ENCODE measurements around the gene OR2D3. TPM values are rescaled to one million over a fixed set of nuclear protein-coding genes. Genes with fewer than 3 reads are reported as not detected.
"Not testable (repeated sequence)": the region's sequence is repeated elsewhere in the genome, so short reads cannot be mapped to it uniquely, and the experiment has no call there.

OR2D3 gene
- not detected for total RNA-seq

DNA sequence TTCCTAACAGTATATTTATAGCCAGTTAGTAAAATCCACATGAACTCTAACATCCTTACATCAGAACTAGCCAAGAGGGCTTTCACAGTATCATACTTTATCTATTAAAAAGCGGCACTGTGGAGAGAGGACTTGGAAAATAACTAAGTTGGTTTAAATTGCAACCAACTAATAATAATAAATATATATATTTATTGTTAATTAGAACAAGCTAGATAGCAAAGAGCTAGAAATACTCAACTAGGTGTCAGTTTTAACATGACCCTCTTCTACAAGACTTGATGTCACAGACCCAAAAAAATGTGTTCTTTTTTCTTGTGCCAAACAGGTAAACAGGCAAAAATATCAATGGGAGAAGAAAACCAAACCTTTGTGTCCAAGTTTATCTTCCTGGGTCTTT, at the start of gene OR2D3:
Gene OR2D3, plus strand, starts transcription at position 301 of the 400 bp plus-strand sequence. Its CDS starts 0 bp downstream, at position 301.
- intact Hi-C loops (cut with micrococcal nuclease), result loop anchor here (10.0 kb wide), 1 partner anchor 106 kb away; no protein-coding TSS in a partner anchor
- CTCF ChIA-PET, result interaction anchor here (1.1 kb wide), 1 partner anchor 108 kb away, joined by 3 read pairs; no protein-coding TSS in a partner anchor
- peaks cover 15% of the 10 kb centered on the region for H3K27me3 Mint-ChIP-seq (ENCODE audit: low read depth)
- no peak within 1 kb of the TSS for H3K27ac Mint-ChIP-seq
- no peak within 1 kb of the TSS for H3K4me3 Mint-ChIP-seq
- peaks cover 2% of the 10 kb centered on the region for H3K4me1 Mint-ChIP-seq (ENCODE audit: low read depth)
- no peak for DNase-seq
- H3K36me3 Mint-ChIP-seq (ENCODE audit: low read depth), result no peaks in the 10 kb centered on the region
- H3K9me3 Mint-ChIP-seq, result peaks cover 2% of the 10 kb centered on the region

DNA sequence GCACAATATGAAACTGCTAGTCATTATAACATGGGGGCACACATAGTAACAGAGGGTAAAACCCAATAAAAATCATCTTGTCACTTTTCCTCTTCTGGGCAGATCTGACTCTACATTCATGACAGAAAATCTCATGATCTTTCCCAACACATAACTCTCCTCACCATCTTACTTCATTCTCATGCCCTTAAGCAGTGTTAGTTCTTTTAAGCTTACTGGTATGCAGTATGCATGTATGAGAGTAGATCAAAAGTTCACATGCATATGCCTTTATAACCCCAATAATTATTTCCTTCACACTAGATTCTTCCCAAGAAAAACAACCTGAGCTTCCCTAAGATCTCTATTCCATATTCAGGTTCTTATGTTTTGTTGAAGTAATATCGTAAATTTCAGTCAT, 49.5 kb upstream of the OR2D3 start:
- CTCF ChIA-PET, result interaction anchor here (0.6 kb wide), 1 partner anchor 10 kb away, joined by 3 read pairs; no protein-coding TSS in a partner anchor
- H3K4me1 Mint-ChIP-seq (ENCODE audit: low read depth), result no peaks in the 10 kb centered on the region
- H3K36me3 Mint-ChIP-seq (ENCODE audit: low read depth), result no peaks in the 10 kb centered on the region
- DNase-seq, result no peak
- no peak overlapping the region for H3K4me3 Mint-ChIP-seq
- no peaks in the 10 kb centered on the region for H3K9me3 Mint-ChIP-seq
- peaks cover 10% of the 10 kb centered on the region for H3K27me3 Mint-ChIP-seq (ENCODE audit: low read depth)
- no peak overlapping the region for H3K27ac Mint-ChIP-seq
- intact Hi-C loops (cut with micrococcal nuclease), result no loop called here

GRCh38 chr11:6875761-6876160, 45.0 kb upstream of the OR2D3 start:
- no peak for DNase-seq
- Mint-ChIP-seq H3K4me3 (no peak overlapping the region), H3K27ac (no peak overlapping the region), H3K27me3 (ENCODE audit: low read depth) (peaks cover 20% of the 10 kb centered on the region), H3K4me1 (ENCODE audit: low read depth) (no peaks in the 10 kb centered on the region), H3K9me3 (no peaks in the 10 kb centered on the region), H3K36me3 (ENCODE audit: low read depth) (no peaks in the 10 kb centered on the region)
- intact Hi-C loops (cut with micrococcal nuclease), result no loop called here
- CTCF ChIA-PET, result interaction anchor here (0.9 kb wide), 1 partner anchor 63 kb away, joined by 3 read pairs; no protein-coding TSS in a partner anchor

GRCh38 chr11:6876325-6876724, 44.5 kb upstream of the OR2D3 start, which contains the start of gene OR10A4:
OR10A4 (plus strand) TSS chr11:6876625; CDS start chr11:6876648, 23 bp downstream.
- intact Hi-C loops (cut with micrococcal nuclease), result no loop called here
- peaks cover 18% of the 10 kb centered on the region for H3K27me3 Mint-ChIP-seq (ENCODE audit: low read depth)
- no peak within 1 kb of the TSS for H3K27ac Mint-ChIP-seq
- no peak within 1 kb of the TSS for H3K4me3 Mint-ChIP-seq
- no peaks in the 10 kb centered on the region for H3K36me3 Mint-ChIP-seq (ENCODE audit: low read depth)
- H3K4me1 Mint-ChIP-seq (ENCODE audit: low read depth), result no peaks in the 10 kb centered on the region
- DNase-seq, result no peak
- CTCF ChIA-PET, result no interaction called here
- no peaks in the 10 kb centered on the region for H3K9me3 Mint-ChIP-seq

GRCh38 chr11:6876914-6877313, 43.9 kb upstream of the OR2D3 start:
- CTCF ChIA-PET, result no interaction called here
- no peak overlapping the region for H3K4me3 Mint-ChIP-seq
- intact Hi-C loops (cut with micrococcal nuclease), result no loop called here
- peaks cover 16% of the 10 kb centered on the region for H3K27me3 Mint-ChIP-seq (ENCODE audit: low read depth)
- no peaks in the 10 kb centered on the region for H3K4me1 Mint-ChIP-seq (ENCODE audit: low read depth)
- H3K9me3 Mint-ChIP-seq, result no peaks in the 10 kb centered on the region
- H3K27ac Mint-ChIP-seq, result no peak overlapping the region
- DNase-seq, result no peak
- no peaks in the 10 kb centered on the region for H3K36me3 Mint-ChIP-seq (ENCODE audit: low read depth)

DNA sequence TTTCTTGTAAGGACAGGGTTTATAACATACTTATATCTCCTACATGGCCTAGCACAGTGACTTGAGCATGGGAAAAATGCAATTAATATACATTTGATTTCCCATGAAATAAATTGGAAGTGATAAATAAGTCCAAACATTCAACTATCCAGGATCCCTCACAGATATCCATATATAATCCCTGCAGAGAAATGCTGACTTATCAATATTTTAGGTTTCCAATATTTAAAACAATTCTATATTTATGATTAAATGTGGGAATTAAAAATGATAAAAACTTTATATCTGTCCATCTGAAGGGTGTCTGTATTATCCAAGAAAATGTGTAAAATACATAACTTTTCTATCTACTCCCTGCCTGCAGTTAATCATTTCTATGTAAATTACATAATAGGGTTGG, 38.1 kb upstream of the OR2D3 start:
- peaks cover 8% of the 10 kb centered on the region for H3K27me3 Mint-ChIP-seq (ENCODE audit: low read depth)
- H3K4me1 Mint-ChIP-seq (ENCODE audit: low read depth), result no peaks in the 10 kb centered on the region
- H3K9me3 Mint-ChIP-seq, result no peaks in the 10 kb centered on the region
- H3K36me3 Mint-ChIP-seq (ENCODE audit: low read depth), result no peaks in the 10 kb centered on the region
- DNase-seq, result no peak
- no peak overlapping the region for H3K4me3 Mint-ChIP-seq
- CTCF ChIA-PET, result no interaction called here
- intact Hi-C loops (cut with micrococcal nuclease), result no loop called here
- no peak overlapping the region for H3K27ac Mint-ChIP-seq

GRCh38 chr11:6887711-6888110, 33.1 kb upstream of the OR2D3 start:
- H3K9me3 Mint-ChIP-seq; intact Hi-C loops (cut with micrococcal nuclease); H3K36me3 Mint-ChIP-seq (ENCODE audit: low read depth); CTCF ChIA-PET; DNase-seq; H3K4me1 Mint-ChIP-seq (ENCODE audit: low read depth); H3K4me3 Mint-ChIP-seq; H3K27ac Mint-ChIP-seq: not testable (repeated sequence)
- H3K27me3 Mint-ChIP-seq (ENCODE audit: low read depth), result peaks cover 10% of the 10 kb centered on the region

- H3K27me3 Mint-ChIP-seq (ENCODE audit: low read depth), result peaks cover 11% of the 10 kb centered on the region
- no peak overlapping the region for H3K4me3 Mint-ChIP-seq
- H3K4me1 Mint-ChIP-seq (ENCODE audit: low read depth), result no peaks in the 10 kb centered on the region
- no peaks in the 10 kb centered on the region for H3K9me3 Mint-ChIP-seq
- CTCF ChIA-PET, result no interaction called here
- intact Hi-C loops (cut with micrococcal nuclease), result no loop called here
- H3K36me3 Mint-ChIP-seq (ENCODE audit: low read depth), result no peaks in the 10 kb centered on the region
- H3K27ac Mint-ChIP-seq, result no peak overlapping the region
- no peak for DNase-seq
These were observed 32.0 kb upstream of the OR2D3 start for GRCh38 chr11:6888830-6889229.

DNA sequence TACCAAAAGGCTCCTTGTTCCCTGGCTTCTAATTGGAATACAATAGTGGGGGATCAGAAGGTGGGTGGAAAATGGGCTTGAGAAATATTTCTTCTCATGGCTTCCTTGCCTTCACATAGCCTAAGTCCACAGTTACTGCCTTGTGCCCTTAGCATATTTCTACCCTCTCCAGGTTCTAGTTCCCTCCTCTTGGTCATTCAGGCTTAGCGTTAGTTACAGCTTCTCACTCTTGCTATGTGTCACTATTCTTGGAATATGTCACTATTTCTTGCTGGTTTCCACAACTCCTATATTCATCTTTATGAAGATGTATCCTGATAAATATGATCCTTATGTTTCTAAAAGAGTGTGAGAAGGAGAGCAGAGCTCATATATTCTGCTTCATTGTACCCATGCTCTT, 31.0 kb upstream of the OR2D3 start:
- Mint-ChIP-seq H3K4me1 (ENCODE audit: low read depth) (no peaks in the 10 kb centered on the region), H3K36me3 (ENCODE audit: low read depth) (no peaks in the 10 kb centered on the region), H3K27ac (no peak overlapping the region), H3K4me3 (no peak overlapping the region), H3K9me3 (no peaks in the 10 kb centered on the region), H3K27me3 (ENCODE audit: low read depth) (peaks cover 11% of the 10 kb centered on the region)
- CTCF ChIA-PET, result interaction anchor here (0.6 to 1.4 kb wide), 4 partner anchors 13 to 1583 kb away, joined by 3 to 4 read pairs (median 4); no protein-coding TSS in a partner anchor
- intact Hi-C loops (cut with micrococcal nuclease), result no loop called here
- no peak for DNase-seq

GRCh38 chr11:6892400-6892799, 28.4 kb upstream of the OR2D3 start, which contains the start of gene OR2D2:
OR2D2 (minus strand) TSS chr11:6892500; CDS start chr11:6892500, 0 bp downstream.
- Mint-ChIP-seq H3K4me1 (ENCODE audit: low read depth) (no peaks in the 10 kb centered on the region), H3K27ac (no peak within 1 kb of the TSS)

DNA sequence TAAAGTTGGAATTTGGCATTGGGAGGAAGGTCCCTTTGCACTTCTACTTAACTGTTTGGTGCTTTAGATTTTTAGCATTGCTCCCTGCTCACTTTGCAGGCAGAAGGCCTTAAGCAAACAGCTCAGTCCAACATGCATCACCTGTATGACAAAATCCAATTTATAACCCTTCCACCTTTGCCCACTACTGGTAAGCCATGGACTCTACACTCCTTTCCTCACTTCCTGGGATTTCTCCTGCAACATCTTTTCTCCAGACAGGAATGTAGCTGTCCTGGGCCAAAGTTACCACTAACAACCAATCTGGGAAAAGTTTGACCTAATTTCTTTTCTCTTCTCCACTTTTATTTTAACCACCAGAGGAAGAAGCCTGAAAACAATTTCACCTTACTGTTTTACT, 26.7 kb upstream of the OR2D3 start:
- no peaks in the 10 kb centered on the region for H3K4me1 Mint-ChIP-seq (ENCODE audit: low read depth)
- CTCF ChIA-PET, result no interaction called here
- H3K27me3 Mint-ChIP-seq (ENCODE audit: low read depth), result peaks cover 14% of the 10 kb centered on the region
- H3K36me3 Mint-ChIP-seq (ENCODE audit: low read depth), result no peaks in the 10 kb centered on the region
- no peak for DNase-seq
- H3K27ac Mint-ChIP-seq, result no peak overlapping the region
- no peaks in the 10 kb centered on the region for H3K9me3 Mint-ChIP-seq
- no peak overlapping the region for H3K4me3 Mint-ChIP-seq
- intact Hi-C loops (cut with micrococcal nuclease), result no loop called here

More at GRCh38 chr11:6892400-6892799, 28.4 kb upstream of the OR2D3 start, which contains the start of gene OR2D2:
- intact Hi-C loops (cut with micrococcal nuclease), result no loop called here
- DNase-seq, result no peak
- Mint-ChIP-seq H3K9me3 (no peaks in the 10 kb centered on the region), H3K27me3 (ENCODE audit: low read depth) (peaks cover 11% of the 10 kb centered on the region), H3K4me3 (no peak within 1 kb of the TSS), H3K36me3 (ENCODE audit: low read depth) (no peaks in the 10 kb centered on the region)
- CTCF ChIA-PET, result no interaction called here

DNA sequence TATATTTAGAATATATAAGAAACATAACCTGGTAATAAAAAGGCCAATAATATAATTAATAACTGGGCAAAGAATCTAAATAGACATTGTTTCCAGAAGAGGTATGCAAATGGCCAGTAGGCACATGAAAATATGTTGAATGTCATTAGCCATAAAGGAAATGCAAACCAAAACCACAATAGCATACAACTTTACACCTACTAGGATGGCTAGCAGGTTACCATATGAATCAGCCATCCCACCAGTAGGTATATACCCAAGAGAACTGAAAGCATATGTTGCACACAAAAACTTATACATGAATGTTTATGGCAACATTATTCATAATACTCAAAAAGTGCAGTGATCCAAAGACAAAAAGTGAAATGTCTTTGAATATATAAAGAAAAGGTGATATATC, 25.8 kb upstream of the OR2D3 start:
- Mint-ChIP-seq H3K4me3 (no peak overlapping the region), H3K36me3 (ENCODE audit: low read depth) (no peaks in the 10 kb centered on the region), H3K27ac (no peak overlapping the region), H3K27me3 (ENCODE audit: low read depth) (peaks cover 14% of the 10 kb centered on the region), H3K4me1 (ENCODE audit: low read depth) (no peaks in the 10 kb centered on the region), H3K9me3 (no peaks in the 10 kb centered on the region)
- intact Hi-C loops (cut with micrococcal nuclease), result no loop called here
- no peak for DNase-seq
- CTCF ChIA-PET, result no interaction called here

DNA sequence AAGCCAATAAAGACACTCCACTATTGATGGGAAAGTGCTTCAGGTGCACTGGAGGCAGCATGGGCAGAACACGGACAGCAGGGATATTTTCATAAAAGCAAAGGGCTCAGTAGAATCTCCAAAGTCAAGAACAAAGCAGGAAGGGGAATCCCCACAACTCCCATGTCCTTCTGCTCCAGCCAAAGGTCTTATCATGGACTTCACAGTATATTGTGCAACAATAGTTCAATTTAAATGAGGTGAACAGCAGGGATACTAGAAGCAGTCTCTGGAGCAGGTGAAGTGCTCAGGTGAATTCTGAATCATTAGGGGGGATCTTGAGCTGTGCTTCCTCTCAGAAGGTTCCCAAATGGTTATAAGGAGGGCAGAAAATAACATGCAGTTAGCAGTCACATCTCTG, 21.9 kb upstream of the OR2D3 start:
- CTCF ChIA-PET, result no interaction called here

More for the DNA sequence above, 21.9 kb upstream of the OR2D3 start:
- H3K36me3 Mint-ChIP-seq (ENCODE audit: low read depth), result no peaks in the 10 kb centered on the region
- no peaks in the 10 kb centered on the region for H3K9me3 Mint-ChIP-seq
- H3K27ac Mint-ChIP-seq, result no peak overlapping the region
- intact Hi-C loops (cut with micrococcal nuclease), result no loop called here
- peaks cover 2% of the 10 kb centered on the region for H3K27me3 Mint-ChIP-seq (ENCODE audit: low read depth)
- no peak overlapping the region for H3K4me3 Mint-ChIP-seq
- no peak for DNase-seq
- no peaks in the 10 kb centered on the region for H3K4me1 Mint-ChIP-seq (ENCODE audit: low read depth)
